HEK293 (cell line): ENCODE data around the gene WNT7A.

Experiments
- ZNF48 ChIP-seq: fragments of 450-650 bp; formaldehyde crosslinking; IDR thresholded peaks from 2 replicates; pipeline ENCODE4 v1.5.1; 2016; ENCODE audit warnings: missing biosample characterization, missing genetic modification characterization
- TF ChIP-seq, protein P1 (sequence below): fragments of 450-650 bp; formaldehyde crosslinking; IDR thresholded peaks from 2 replicates; pipeline ENCODE4 v1.5.1; 2016; ENCODE audit warnings: missing biosample characterization, missing genetic modification characterization
- TF ChIP-seq, protein P2 (sequence below): fragments of 450-650 bp; formaldehyde crosslinking; IDR thresholded peaks from 2 replicates; pipeline ENCODE4 v1.5.1; 2016; ENCODE audit warnings: missing biosample characterization, missing genetic modification characterization, low read depth

DNA sequence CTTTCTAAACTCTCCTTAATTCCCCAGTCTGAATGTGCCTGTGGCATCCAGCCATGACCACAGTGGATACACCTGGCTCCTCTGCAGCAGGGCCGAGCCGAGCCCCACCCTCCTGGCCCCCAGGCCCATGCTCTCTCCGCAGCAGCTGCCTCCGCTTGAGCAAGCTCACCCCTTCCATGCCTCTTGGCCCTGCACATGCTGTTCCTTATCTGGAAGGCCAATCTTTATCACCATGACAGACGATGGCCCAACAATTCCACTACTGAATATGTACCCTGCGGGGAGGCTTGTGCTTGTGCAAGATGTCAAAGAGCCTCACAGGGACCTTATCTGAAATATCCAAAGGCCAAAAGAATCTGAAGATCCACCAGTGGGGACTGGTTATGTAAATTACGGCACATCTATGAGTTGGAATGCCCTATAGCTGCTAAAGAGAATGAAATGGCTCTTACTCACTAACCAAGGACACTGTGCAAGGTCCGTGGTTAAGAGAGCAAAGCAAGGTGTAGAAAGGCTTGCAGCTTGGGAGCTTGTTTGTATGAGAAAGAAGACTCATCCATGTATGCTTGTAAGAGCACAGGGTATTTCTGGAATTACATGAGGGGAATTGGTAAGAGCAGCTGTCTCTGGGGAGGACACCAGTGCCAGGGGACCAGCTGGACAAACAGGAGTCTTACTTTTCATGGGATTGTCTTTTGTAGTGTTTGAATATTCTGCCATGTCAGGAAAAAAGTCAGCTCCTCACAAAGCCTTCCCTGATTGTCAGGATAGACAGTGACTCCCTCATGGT lies 55.2 kb downstream of the WNT7A start:
- TF ChIP-seq, protein P1, sequence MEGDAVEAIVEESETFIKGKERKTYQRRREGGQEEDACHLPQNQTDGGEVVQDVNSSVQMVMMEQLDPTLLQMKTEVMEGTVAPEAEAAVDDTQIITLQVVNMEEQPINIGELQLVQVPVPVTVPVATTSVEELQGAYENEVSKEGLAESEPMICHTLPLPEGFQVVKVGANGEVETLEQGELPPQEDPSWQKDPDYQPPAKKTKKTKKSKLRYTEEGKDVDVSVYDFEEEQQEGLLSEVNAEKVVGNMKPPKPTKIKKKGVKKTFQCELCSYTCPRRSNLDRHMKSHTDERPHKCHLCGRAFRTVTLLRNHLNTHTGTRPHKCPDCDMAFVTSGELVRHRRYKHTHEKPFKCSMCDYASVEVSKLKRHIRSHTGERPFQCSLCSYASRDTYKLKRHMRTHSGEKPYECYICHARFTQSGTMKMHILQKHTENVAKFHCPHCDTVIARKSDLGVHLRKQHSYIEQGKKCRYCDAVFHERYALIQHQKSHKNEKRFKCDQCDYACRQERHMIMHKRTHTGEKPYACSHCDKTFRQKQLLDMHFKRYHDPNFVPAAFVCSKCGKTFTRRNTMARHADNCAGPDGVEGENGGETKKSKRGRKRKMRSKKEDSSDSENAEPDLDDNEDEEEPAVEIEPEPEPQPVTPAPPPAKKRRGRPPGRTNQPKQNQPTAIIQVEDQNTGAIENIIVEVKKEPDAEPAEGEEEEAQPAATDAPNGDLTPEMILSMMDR = no peak
- TF ChIP-seq, protein P2, sequence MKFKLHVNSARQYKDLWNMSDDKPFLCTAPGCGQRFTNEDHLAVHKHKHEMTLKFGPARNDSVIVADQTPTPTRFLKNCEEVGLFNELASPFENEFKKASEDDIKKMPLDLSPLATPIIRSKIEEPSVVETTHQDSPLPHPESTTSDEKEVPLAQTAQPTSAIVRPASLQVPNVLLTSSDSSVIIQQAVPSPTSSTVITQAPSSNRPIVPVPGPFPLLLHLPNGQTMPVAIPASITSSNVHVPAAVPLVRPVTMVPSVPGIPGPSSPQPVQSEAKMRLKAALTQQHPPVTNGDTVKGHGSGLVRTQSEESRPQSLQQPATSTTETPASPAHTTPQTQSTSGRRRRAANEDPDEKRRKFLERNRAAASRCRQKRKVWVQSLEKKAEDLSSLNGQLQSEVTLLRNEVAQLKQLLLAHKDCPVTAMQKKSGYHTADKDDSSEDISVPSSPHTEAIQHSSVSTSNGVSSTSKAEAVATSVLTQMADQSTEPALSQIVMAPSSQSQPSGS = no peak
- TF ChIP-seq ZNF48 = no peak
